ENCODE measurements around the gene PAEP.

The PAEP gene

DNA sequence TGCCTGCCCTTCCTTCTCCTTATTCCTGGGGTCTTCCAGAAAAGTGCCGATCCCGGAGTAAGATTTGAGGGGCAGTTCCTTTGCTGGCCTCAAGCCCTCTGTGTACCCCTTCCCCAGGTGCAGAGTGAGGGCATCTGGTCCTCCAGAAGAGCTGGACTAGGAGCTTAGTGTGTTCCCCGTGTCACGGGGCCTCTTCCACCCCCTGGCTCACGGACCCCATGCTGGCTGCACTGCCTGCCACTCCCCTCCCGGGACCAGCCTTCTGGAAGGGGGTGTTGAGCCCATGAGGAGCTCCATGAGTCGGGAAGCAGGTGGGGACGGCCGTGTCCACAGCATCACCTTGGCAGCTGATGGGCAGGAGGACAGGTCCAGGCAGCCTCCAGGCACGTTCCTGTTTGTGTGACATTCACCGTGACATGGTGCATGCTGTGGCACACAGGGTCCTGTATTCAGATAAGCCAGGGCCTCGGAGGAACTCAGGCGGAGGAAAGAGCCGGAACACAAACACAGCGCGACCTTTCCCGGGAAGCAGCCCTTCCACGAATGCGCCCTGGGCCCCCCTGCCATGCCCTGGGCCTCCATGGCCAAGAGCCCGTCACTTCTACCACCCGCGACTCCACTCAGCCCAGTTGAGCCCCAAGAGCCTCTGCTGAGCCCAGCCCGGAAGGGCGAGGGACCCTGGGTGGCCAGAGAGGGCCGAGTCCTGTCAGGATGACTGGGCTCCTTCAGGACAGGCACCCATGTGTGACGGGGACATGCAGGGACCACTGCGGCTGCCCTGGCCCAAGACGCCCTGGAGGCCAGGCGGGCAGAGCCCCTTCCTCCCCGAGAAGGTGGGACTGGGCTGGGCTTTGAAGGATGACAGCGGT is 46.2 kb upstream of the PAEP start:
- DNase-seq (ENCODE audit: low read depth, low spot score): no peak
- no peaks in the 10 kb centered on the region for H3K4me1 ChIP-seq (ENCODE audit: insufficient read depth, insufficient read length)
- no peak overlapping the region for H3K9ac ChIP-seq (ENCODE audit: insufficient read length, low read depth)
- no peaks in the 10 kb centered on the region for H3K9me3 ChIP-seq (ENCODE audit: insufficient read depth, low read length)
- H3K36me3 ChIP-seq (ENCODE audit: insufficient read depth, insufficient read length, low read length): no peaks in the 10 kb centered on the region
- no peak overlapping the region for H3K4me3 ChIP-seq (ENCODE audit: insufficient read length, low read depth)
- no peaks in the 10 kb centered on the region for H3K27me3 ChIP-seq (ENCODE audit: insufficient read depth, insufficient read length)
- TF ChIP-seq SUZ12 (IDR thresholded peaks at IDR 0.05; ENCODE audit: extremely low read depth, insufficient read depth, insufficient read length) (no peak), YY1 (IDR thresholded peaks at IDR 0.05; ENCODE audit: insufficient read depth, insufficient read length) (no peak), ZNF274 (IDR thresholded peaks at IDR 0.05; ENCODE audit: low read depth, low read length) (no peak)

- Histone ChIP-seq H3K9me3 (ENCODE audit: insufficient read depth, low read length) (no peaks in the 10 kb centered on the region), H3K27me3 (ENCODE audit: insufficient read depth, insufficient read length) (no peaks in the 10 kb centered on the region), H3K4me3 (ENCODE audit: insufficient read length, low read depth) (no peak overlapping the region), H3K4me1 (ENCODE audit: insufficient read depth, insufficient read length) (no peaks in the 10 kb centered on the region), H3K36me3 (ENCODE audit: insufficient read depth, insufficient read length, low read length) (no peaks in the 10 kb centered on the region), H3K9ac (ENCODE audit: insufficient read length, low read depth) (no peak overlapping the region)
- DNase-seq (ENCODE audit: low read depth, low spot score): no peak
- no peak for TF ChIP-seq SUZ12 (IDR thresholded peaks at IDR 0.05; ENCODE audit: extremely low read depth, insufficient read depth, insufficient read length)
- no peak for TF ChIP-seq YY1 (IDR thresholded peaks at IDR 0.05; ENCODE audit: insufficient read depth, insufficient read length)
Observed at GRCh38 chr9:135516132-135516860, 45.3 kb upstream of the PAEP start.

- no peak for DNase-seq (ENCODE audit: low read depth, low spot score)
- no peak overlapping the region for H3K9ac ChIP-seq (ENCODE audit: insufficient read length, low read depth)
- peaks cover 2% of the 10 kb centered on the region for H3K4me1 ChIP-seq (ENCODE audit: insufficient read depth, insufficient read length)
- TF ChIP-seq YY1 (IDR thresholded peaks at IDR 0.05; ENCODE audit: insufficient read depth, insufficient read length) (no peak), ZNF274 (IDR thresholded peaks at IDR 0.05; ENCODE audit: low read depth, low read length) (no peak), SUZ12 (IDR thresholded peaks at IDR 0.05; ENCODE audit: extremely low read depth, insufficient read depth, insufficient read length) (no peak)
- H3K4me3 ChIP-seq (ENCODE audit: insufficient read length, low read depth): no peak overlapping the region
- H3K9me3 ChIP-seq (ENCODE audit: insufficient read depth, low read length): no peaks in the 10 kb centered on the region
- H3K36me3 ChIP-seq (ENCODE audit: insufficient read depth, insufficient read length, low read length): no peaks in the 10 kb centered on the region
- no peaks in the 10 kb centered on the region for H3K27me3 ChIP-seq (ENCODE audit: insufficient read depth, insufficient read length)
Observed at GRCh38 chr9:135517407-135517822, 44.1 kb upstream of the PAEP start.

GRCh38 chr9:135519179-135519971 is 42.2 kb upstream of the PAEP start:
- DNase-seq (ENCODE audit: low read depth, low spot score): no peak
- Histone ChIP-seq H3K9me3 (ENCODE audit: insufficient read depth, low read length) (no peaks in the 10 kb centered on the region), H3K27me3 (ENCODE audit: insufficient read depth, insufficient read length) (no peaks in the 10 kb centered on the region), H3K4me3 (ENCODE audit: insufficient read length, low read depth) (no peak overlapping the region), H3K9ac (ENCODE audit: insufficient read length, low read depth) (no peak overlapping the region), H3K4me1 (ENCODE audit: insufficient read depth, insufficient read length) (peaks cover 14% of the 10 kb centered on the region), H3K36me3 (ENCODE audit: insufficient read depth, insufficient read length, low read length) (no peaks in the 10 kb centered on the region)
- TF ChIP-seq SUZ12 (IDR thresholded peaks at IDR 0.05; ENCODE audit: extremely low read depth, insufficient read depth, insufficient read length): no peak
- no peak for TF ChIP-seq YY1 (IDR thresholded peaks at IDR 0.05; ENCODE audit: insufficient read depth, insufficient read length)
- no peak for TF ChIP-seq ZNF274 (IDR thresholded peaks at IDR 0.05; ENCODE audit: low read depth, low read length)

- no peaks in the 10 kb centered on the region for H3K36me3 ChIP-seq (ENCODE audit: insufficient read depth, insufficient read length, low read length)
- peaks cover 16% of the 10 kb centered on the region for H3K4me1 ChIP-seq (ENCODE audit: insufficient read depth, insufficient read length)
- H3K27me3 ChIP-seq (ENCODE audit: insufficient read depth, insufficient read length): no peaks in the 10 kb centered on the region
- H3K9ac ChIP-seq (ENCODE audit: insufficient read length, low read depth): no peak within 1 kb of the TSS
- DNase-seq (ENCODE audit: low read depth, low spot score): no peak
- no peaks in the 10 kb centered on the region for H3K9me3 ChIP-seq (ENCODE audit: insufficient read depth, low read length)
- H3K4me3 ChIP-seq (ENCODE audit: insufficient read length, low read depth): no peak within 1 kb of the TSS
- TF ChIP-seq ZNF274 (IDR thresholded peaks at IDR 0.05; ENCODE audit: low read depth, low read length) (no peak), SUZ12 (IDR thresholded peaks at IDR 0.05; ENCODE audit: extremely low read depth, insufficient read depth, insufficient read length) (no peak), YY1 (IDR thresholded peaks at IDR 0.05; ENCODE audit: insufficient read depth, insufficient read length) (no peak)
Observed at GRCh38 chr9:135520916-135521607, 40.5 kb upstream of the PAEP start, which contains the start of gene LCN1. Gene LCN1, plus strand, starts transcription at chr9:135521440. Its CDS starts 58 bp downstream, at chr9:135521498.

DNA sequence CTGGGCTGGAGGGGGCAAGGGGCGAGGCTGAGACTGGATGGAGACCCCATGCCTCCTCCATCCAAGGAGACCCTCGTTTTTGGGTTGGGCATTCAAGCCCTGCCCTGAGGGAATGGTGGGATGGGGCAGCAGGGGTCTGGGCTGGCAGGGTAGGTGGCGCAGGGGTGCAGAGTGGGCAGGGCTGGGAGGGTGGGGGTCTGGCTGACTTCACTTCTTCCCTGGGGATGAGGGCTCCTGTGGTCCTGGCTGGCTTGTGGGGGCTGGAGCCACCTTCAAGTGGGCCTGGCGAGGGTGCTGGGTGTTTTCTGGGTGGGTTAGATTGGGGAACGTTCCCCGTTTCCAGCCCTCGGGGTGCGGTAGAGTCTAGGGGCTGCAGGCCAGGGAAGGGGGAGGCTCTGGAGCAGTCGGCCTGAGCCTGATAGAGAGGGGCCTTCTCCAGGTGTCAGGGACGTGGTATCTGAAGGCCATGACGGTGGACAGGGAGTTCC is 39.9 kb upstream of the PAEP start:
- DNase-seq (ENCODE audit: low read depth, low spot score): no peak
- Histone ChIP-seq H3K27me3 (ENCODE audit: insufficient read depth, insufficient read length) (no peaks in the 10 kb centered on the region), H3K36me3 (ENCODE audit: insufficient read depth, insufficient read length, low read length) (no peaks in the 10 kb centered on the region), H3K9me3 (ENCODE audit: insufficient read depth, low read length) (no peaks in the 10 kb centered on the region), H3K4me3 (ENCODE audit: insufficient read length, low read depth) (no peak overlapping the region), H3K4me1 (ENCODE audit: insufficient read depth, insufficient read length) (peaks cover 18% of the 10 kb centered on the region), H3K9ac (ENCODE audit: insufficient read length, low read depth) (no peak overlapping the region)
- TF ChIP-seq ZNF274 (IDR thresholded peaks at IDR 0.05; ENCODE audit: low read depth, low read length): no peak
- TF ChIP-seq YY1 (IDR thresholded peaks at IDR 0.05; ENCODE audit: insufficient read depth, insufficient read length): no peak
- TF ChIP-seq SUZ12 (IDR thresholded peaks at IDR 0.05; ENCODE audit: extremely low read depth, insufficient read depth, insufficient read length): no peak
